Astrocyte of the hippocampus (primary cell): ENCODE data around the gene ARHGEF40.

Source experiments
- DNase-seq: peaks from one replicate; pipeline ENCODE4 v3.0.0; 2011; ENCODE audit warnings: low read depth, low spot score

Gene ARHGEF40

DNA sequence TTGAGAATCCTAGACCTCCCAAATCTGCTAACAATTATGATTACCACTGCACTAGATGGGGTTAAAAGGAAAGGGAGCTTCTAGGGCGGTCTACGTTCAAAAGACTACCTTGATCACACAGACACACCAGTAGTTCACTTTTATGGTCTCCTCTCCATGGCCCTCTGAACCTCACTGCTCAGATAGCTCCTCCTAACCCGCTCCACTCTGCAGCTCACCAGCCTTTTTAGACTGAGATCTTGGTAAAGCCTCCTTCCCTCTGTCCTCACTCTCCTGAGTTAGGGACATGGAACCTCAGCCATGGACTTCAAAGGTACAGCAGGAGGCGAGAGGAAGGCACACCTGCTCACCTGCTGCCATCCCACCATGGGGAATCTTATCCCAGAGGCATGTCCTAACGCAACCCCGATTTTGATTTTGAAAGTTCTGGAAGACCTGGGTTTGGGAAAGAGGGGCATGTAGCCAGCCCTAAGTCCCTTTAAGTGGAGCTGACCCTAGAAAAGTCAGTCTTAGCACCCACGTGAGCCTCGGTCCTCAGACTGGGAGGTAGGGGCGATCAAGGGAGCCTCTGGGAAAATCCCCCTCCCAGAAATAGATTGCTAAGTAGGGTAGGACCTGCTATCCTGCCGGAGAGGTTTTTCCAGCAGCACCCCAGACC is 27.0 kb downstream of the ARHGEF40 start:
- no peak for DNase-seq

DNA sequence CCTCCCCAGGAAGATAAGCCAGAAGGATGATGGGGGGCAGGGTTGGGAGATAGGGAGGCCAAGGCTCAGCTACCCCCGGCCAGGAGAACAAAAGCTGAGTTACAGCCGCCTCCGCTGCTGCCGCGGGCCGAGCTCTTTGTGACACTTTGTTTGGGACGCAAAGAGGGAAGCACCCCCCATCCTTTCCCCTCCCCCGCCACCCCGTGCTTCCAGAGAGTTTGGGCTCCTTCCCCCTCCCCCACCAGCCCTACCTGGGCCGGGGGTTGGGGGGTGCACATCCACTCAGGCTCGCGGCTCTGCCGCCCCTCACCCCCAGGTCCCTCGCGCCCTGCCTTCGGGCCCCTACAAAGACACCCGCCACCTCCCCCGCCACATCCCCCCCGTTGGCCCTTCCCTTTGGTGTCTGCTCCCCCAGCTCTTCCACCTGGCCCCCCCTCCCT is 27.6 kb downstream of the ARHGEF40 start:
- DNase-seq = peak; percentile 24

DNA sequence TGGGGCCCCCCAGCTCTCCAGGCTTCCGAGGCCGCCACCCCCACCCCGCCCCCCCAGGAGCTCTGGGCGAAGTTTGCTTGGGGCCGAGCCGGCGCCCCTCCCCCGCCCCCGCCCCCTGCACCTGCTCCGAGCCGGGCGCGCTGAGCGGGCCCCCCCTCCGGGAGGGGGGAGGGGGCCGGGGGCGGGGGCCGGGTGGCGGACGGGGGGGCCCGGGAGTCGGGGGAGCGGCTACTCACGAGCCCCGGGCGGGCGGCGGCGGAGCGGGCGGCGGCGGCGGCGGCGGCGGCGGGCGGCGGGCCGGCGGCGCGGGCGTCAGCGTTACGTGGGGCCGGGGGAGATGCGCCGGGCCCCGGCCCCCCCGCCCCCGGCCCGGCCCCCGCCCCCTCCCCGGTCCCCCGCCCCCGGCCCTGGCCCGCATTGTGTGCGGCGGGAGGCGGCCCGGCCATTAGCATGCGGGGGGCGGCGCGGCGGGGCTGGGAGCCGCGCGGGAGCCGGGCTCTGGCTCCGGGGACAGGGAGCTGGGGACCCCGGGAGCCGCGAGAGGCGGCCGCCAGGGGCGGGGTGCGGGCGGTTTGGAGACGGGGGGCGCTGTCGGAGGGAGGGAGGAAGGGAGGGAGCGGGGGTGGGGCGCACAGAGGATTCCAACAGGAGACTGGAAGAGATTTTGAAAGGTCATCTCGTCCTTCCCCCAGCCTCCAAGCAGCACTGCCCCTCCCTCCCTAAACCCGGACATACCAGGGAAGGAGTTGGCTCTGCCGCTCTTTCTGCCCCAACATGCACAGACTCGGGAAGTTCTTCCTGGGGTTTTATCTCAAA is 28.2 kb downstream of the ARHGEF40 start, which contains the start of gene ZNF219:
Gene ZNF219, minus strand, starts transcription at position 580 of the 816 bp plus-strand sequence. CDS start 5,064 bp downstream, outside the sequence.
- DNase-seq = peak; percentile 54

DNA sequence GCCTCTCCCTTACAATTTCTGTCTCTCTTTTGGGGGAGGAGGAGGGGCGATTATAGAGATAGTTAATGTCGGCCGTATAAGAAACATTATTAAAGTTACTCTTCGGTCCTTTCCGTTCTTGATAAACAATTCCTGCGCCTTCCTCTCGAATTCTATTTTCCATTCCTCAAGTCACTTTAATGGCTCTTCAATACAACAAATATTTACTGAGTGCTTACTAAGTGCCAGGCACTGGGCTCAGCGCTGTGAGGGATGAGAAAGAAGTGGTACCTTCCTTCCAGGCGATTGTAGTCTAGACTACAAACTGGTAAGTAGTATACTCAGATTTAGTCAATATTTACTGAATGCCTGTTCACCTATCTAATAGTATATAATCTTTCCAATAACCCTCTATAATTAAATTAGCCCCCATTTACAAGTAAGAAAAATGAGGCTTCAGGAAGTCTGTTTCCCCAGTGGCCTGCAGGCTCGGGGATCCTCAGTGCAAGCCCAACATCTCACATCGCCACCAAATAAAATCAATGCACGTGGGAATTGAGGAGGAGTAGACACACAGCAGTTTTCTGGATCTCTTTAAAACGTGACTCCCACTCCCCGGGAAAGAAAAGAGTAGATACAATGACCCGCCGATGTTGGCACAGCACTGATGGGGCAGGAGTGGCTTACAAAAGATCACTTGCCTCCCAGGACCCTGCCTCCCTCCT is 28.9 kb downstream of the ARHGEF40 start:
- no peak for DNase-seq

DNA sequence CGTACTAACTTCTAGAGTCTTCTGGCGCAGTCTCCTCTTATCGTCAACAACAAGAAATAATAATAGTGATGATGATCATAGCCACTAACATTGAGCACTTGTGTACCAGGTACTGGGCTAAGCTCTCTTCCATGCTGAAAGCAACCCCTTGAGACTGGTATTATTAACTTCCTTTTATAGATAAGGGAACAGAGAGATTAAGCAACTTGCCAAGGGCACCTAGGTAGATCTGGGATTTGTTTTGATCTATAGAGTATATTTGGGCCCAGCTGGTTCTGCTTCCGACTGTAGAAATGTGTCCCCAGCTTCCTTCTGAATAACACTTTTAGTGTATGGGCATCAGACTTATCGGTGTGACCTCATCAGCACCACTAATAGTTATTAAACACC is 29.5 kb downstream of the ARHGEF40 start:
- no peak for DNase-seq

DNA sequence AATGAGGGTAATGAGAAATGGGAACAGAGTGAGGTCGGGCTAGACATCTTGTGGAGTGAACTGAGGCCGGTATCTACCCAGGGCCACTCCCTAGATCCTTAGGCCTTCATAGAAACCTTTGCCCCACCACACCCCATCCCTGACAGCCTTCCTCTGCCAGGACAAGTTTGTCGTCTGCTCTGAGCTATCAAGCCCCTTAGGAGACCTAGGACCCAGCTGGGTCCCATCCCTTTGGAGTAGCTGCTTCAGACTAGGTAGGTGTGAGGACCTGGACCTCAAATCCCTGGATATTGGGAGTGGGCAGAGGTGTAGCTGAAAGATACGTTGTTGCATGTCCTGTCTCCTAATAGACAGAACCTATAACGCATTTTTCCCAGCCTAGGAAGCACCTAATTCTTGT is 30.8 kb downstream of the ARHGEF40 start, which contains the start of gene TMEM253:
Gene TMEM253, plus strand, starts transcription at position 136 of the 400 bp plus-strand sequence. CDS start 278 bp downstream, outside the sequence.
- DNase-seq = no peak

DNA sequence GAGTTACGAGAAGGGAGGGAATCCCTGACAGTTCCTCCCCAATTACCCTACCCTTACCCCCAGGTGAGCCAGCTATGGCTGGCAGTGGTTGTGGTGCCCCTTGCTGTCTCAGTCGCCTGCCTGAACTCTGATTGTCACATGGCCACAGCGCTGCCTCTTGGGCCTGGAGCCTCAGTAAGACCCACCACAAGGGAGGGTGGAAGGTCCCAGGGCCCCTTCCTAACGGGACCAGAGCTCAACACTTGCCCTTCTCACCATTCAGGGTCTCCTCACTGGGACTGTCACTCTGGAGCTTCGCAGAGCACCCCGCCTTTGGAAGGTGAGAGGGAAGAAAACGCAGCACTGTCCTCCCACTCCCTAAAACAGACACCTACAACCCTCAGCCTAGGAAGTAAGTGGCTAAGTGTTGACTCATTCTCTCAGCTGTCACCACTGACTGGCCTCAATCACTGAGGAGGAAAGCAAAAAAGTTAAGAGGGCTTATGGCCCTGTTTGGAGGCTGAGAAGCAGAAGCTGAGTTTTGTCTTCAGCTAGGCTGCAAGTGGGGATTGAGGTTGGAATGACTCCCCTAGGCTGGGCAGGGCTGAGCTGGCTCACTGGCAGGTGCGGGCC is 31.8 kb downstream of the ARHGEF40 start:
- no peak for DNase-seq

DNA sequence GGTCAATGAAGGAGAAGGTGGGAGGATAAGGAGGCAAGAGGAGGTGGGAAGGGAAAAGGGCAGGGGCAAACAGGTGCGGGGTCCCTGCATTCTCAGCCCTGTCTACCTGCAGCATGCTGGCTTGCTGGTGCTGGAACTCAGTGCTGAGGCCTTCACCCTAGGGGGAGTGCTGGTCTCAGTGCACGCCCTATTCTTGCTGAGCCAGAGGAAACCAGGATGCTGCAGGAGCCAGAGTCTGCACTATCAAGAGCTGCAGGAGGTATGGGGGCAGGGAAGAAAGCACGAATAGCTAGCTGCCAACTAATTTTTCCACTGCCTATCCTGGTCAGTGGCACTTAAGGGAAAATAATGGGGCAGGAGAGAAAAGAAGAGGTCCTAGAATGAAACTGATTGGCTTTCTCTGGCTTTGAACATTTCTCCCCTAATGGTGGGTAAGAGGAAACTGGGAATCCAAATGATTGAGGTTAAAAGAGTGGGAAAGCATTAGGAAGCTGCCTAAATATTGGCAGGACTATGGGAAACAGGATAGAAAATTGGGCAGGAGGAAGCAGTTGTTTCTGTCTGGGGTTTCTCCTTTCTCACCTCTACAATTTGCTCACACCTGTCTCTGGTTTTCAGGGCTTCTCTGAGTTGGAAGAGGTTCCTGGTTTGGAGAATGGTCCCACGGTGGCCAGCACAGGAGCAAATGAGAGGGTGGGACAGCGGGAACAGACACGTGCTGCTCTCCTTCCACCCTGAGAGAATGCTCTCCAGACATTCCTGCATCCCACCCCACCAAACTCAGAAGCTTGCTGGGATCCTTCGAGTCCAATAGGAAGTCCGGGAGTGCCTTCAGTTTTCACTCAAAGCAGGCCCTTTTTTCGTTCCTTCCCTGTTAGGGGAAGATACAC is 32.7 kb downstream of the ARHGEF40 start:
- DNase-seq = no peak

DNA sequence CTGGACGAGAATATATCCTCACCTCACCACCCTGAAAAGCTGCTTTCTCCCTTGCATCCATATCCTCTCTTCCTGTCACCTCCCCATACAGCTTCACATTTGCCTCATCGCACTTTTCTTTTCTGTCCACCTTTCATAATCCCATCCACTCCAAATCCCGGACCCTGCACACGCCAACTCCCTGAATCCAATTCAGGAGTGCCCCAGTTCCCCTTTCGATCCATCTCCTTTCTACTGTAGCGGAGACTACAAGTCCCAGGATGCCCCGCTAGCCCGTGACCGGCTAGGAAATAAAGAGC is 33.3 kb downstream of the ARHGEF40 start:
- no peak for DNase-seq

DNA sequence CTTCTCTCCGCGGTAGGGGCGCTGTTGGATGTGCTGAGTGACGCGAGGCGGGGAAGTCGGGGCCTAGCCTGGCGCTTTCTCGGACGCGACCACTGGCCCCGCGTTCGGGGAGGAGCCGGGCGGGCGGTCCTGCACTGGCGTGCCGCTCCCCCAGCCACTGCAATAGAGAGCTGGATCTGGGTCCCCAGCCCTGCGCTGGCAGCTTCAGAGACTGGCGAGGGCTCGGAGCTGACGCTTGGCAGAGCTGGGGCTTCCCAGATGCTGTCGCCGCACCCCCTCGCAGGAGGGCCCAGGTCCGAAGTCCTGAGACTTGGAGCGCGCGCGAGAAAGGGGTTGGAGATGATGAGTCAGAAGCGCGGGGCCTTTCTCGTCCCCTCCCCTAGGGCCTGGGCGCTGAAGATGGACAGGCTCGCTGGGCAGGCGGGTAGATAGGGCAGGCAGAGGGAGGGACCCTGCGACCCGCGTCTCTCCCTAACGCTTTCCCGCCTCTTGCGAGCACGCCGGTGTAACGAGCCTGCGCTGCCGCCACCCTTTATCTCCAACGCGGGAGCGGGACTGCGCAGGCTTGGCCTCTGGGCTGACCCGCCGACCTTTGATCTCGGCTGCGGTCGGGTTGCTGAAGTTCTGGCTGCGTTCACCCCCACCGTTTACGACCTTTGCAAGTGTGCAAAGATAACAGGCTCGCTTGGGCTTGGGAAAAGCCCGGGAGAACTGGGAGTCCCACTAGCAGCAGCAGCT is 33.8 kb downstream of the ARHGEF40 start:
- DNase-seq = peak; percentile 98

DNA sequence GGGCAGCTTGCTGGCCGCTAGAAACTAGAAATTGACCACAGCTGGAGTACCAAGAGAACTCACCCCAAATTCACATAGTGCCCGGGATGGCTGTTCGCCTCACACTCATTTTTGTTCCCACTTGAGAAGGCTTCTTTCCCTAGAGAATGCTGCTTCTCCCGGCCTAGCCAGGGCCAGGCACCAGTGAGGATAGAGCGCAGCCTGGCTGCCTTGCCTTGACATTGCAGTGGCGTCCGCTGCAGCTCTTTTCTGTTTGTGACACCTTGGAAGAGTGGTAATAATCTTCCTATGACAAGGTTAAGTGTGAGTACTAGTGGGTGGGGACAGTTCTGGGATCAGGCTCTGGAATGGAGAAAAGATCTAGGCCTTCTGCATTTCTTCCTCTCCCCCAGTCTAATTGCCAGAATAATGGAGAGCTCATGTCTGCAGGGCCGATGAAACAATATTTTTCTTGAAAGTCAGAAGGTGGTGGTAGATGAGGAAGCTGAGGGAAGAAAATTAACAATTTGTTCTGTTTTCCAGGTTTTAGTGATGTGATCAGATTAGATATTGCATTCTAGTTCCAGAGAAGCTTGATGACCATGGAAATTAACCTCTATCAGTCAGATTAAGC is 34.5 kb downstream of the ARHGEF40 start:
- DNase-seq = peak; percentile 91

DNA sequence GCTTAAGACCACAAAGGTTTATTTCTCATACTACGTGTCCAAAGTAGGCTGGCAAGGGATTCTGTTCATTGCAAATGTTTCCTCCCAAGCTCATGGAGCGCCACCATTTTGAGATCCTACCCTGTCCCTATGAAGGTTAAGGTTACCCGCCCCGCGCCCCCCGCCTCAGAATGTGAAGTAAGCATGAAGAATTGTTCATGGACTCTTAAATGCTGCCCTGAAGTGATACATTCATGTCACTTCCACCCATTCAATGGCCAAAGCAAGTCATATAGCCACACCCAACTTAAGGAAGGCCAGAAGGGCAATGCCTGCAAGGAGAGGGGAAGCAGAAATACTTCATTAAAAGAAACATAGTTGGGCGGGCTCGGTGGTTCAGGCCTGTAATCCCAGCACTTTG is 35.0 kb downstream of the ARHGEF40 start:
- no peak for DNase-seq

DNA sequence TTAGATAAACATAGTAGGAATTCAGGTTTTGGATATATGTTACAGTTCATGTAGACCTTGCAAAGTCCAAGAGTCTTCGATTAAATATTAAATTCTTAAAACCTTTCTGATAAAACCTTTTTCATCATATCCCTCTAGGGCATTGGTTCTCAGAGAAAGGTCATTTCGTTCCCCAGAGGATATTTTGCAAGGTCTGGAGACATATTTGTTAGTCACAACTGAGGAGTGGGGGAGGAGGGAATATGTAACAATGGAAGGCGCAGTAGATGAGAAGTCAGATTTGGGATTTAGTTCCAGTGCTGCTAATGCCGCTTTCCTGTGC is 36.0 kb downstream of the ARHGEF40 start:
- no peak for DNase-seq

DNA sequence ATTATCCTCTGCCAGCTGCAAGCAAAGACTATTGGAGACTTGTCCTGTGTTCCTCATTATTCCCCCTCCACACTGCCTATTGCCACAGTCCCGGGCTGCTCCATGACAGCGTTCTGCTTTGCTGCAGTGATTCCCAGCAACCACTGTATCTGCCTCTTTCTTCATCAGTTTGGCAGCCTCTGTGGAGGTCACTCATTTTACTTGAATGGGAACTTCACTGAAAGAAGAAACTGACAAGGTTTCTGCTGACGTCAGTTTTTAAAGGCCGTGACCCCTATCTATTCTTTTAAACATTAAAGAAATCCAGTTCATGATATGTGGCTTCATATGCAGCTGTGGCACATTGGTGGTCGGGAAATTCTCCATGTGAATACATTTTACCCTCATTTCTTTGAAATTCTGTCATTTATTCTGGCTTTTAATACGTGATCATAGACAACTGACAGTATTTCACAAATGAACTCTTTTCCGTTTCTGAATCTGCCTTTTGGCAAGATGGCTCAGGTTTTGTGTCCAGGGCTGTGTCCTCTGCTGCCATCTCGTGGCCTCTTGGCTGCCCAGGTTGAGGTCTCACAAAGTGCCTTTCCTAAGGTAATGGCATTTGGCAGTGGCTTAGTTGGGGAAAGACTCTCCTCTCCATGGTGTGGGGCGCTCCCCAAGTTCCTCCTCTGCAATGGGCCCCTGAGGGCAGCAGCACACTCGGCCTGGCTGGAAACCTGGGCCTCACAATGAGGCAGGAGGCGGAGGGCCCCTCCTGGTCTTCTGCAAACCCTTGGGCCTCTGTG is 36.6 kb downstream of the ARHGEF40 start:
- peak; percentile 87 for DNase-seq

DNA sequence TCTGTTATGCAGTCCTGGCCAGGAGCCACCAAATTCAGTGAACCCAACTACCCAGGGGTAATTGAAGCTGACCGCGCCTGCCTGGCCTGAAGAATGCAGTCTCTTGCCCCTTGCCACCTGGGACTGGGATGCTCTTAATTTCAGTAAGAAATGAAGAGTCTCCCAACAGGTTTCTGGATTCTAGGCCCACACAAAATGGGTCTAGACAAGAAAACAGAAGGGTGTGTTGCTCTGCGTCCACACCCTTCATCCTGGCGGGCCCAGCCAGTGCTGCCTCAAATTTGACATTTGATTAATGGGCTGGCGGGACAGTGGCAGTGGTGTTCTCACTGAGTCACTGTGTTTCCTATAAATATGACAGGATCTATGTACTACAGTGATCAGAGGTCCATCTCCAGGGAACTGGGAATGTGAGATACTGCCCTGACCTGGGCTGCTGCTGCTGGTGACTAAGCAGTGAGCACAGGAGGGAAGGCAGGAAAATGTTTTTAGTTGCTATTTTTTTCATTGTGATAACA is 37.2 kb downstream of the ARHGEF40 start:
- peak; percentile 75 for DNase-seq

DNA sequence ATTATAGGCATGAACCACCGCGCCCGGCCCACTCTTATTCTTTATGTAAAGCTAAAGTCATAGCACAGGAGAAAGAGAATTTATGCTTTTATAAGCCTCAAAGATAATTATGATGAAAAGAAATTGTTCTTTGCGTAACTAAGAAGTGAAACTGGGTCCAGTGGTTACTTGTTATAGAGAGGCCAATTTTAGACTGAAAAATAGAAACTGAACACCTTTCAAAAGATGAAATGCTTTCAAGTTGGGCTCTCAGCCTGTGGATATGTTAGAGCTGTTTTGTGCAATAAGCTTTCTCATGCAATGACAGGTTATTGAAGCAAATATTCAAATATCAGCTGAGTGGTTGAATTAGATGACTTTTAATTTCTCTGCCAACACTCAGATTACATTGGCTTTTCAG is 38.7 kb downstream of the ARHGEF40 start:
- no peak for DNase-seq

DNA sequence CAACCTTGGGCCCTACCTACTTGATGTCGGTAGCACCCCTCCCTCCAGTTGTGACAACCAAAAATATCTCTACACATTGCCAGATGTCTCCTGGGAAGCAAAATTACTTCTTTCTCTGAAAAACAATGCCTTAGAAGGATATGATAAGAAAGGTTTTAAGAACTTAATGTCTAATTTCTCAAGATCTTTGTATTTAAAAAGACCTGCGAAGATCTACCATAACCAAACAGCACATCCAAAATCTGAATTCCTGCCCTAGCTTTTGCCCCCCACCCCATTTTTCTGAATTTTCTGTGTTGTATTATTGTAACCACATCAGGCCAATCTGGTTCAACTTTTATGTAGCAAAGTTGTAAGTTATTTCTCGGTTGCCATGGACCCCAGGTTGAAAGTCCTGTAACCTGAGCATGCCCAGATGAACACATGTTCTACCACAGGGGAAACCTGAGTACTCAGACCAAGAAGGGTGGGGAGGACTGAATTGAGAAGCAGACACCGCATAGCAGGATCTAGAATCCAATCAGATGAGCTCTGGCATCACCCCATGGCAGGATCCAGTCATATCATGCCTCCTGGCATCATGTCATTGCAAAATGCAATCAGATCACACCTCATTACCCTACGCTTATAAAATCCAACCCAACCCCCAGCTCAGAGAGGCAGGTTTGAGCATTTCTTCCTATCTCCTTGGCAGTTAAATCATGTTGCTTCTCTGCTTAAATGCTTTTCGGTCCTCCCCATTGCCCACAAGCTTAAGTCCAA is 39.5 kb downstream of the ARHGEF40 start:
- no peak for DNase-seq

DNA sequence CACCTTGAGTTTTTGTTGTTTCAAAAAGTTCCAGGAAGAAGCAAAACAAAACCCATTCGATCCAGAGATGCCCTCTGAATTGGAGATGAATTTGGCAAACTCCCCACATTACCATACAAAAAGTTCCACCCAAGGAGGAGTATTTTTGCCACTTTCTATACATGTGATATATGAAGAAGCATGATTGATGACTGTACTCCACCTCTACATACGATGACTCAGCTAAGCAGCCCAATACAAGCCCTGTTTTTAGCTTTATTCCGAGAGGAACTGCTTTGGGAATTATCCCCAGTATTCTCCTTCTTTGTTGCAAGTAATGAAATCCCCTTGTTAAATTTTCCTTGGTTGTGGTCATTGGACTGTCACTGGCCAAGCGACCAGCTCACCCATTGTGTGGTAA is 42.2 kb downstream of the ARHGEF40 start:
- DNase-seq = no peak
